ENCODE measurements around the gene MARS1.

The MARS1 gene

GRCh38 chr12:57471661-57472060 lies 16.2 kb upstream of the MARS1 start:
- no peak for DNase-seq (ENCODE audit: low read depth in 2 of 2)

- DNase-seq (ENCODE audit: low read depth in 2 of 2), result no peak
Measured at GRCh38 chr12:57472391-57472790, 15.5 kb upstream of the MARS1 start.

DNA sequence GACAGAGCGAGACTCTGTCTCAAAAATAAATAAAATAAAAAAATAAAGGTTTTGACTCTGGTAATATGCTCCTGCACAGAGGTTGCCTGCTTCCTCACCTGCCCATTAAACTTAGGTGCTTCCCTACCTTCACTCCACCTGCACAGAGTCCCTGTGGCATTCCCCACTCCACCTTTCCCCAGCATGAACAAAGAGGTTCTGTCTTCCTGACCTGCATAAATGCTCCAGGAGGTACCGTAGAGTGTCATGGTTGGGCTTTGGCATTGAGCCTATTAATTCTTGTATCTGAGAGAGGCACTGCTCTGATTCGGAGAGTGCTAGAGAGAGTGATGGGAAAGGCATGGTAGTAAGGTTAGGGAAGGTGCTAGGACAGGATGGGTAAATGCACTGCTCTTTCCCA lies 14.5 kb upstream of the MARS1 start:
- no peak for DNase-seq (ENCODE audit: low read depth in 2 of 2)

DNA sequence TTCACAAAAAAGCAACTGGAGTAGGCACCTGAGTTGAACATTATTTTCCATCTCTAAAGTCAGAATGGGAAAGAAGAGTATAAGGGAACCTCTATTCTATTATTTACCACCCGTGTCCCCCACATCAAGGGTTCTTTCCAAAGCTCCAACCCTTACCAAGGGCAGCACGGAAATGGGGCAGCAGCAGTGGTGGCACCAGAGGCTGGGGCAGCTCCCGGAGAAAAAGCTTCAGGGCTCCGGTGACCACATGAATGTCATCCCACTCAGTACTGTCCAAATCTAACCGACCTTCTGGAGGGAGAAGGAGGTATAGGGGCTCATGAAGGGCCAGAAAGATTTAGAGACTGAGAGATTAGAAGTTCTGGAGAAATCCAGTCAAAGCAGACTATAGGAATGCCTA lies 14.0 kb upstream of the MARS1 start:
- no peak for DNase-seq (ENCODE audit: low read depth in 2 of 2)

GRCh38 chr12:57474430-57474829 lies 13.4 kb upstream of the MARS1 start:
- no peak for DNase-seq (ENCODE audit: low read depth in 2 of 2)

GRCh38 chr12:57474862-57475261 lies 13.0 kb upstream of the MARS1 start:
- no peak for DNase-seq (ENCODE audit: low read depth in 2 of 2)

- no peak for DNase-seq (ENCODE audit: low read depth in 2 of 2)
Measured at GRCh38 chr12:57475271-57476161, 12.4 kb upstream of the MARS1 start.

- peak; percentile 72 to 75 for DNase-seq (ENCODE audit: low read depth in 2 of 2)
Measured at GRCh38 chr12:57476162-57476992, 11.5 kb upstream of the MARS1 start.

- DNase-seq (ENCODE audit: low read depth in 2 of 2), result no peak
Measured at GRCh38 chr12:57476993-57477709, 10.7 kb upstream of the MARS1 start.

- DNase-seq (ENCODE audit: low read depth in 2 of 2), result no peak
Measured at GRCh38 chr12:57477710-57478681, 9.9 kb upstream of the MARS1 start.

- DNase-seq (ENCODE audit: low read depth in 2 of 2), result no peak
Measured at GRCh38 chr12:57479043-57479375, 8.9 kb upstream of the MARS1 start.

DNA sequence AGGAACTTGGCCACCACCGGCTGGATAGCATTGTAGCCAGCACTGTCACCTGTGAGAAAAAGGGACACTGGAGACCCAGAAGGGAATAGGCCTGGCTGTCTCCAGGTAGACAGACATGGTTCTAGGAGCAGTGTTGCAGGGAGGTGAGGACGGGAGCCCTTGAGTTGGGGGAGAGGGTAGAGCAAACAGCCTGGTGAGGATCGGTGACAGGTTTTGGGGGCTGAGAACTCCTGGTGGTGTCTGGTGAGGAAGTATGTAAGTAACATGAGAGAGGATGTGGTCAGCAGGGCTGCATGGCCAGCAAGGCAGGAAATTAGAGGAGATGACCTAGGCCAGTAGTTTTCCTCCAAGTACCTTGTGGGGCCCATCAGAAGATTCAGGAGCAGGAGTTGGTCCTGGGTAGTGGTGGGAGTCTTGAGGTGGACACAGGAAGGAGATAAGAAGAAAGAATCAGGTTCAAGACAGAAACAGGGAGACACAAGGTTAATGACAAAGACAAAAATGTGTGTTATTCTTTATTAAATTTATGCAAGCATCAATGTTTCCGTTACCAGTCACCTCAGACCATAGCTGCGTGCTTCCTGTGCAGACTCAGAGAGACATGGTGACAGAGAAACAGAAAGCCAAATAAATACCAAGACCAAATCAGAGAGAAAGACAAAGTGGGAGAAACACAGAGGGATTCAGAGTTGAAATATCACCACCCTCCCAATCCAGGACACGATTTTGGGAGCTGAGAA lies 8.3 kb upstream of the MARS1 start, which contains the start of gene ARHGAP9:
ARHGAP9 (minus strand) TSS at position 491 of the 740 bp plus-strand sequence; CDS start at position 31, 460 bp downstream.
- no peak for DNase-seq (ENCODE audit: low read depth in 2 of 2)

DNA sequence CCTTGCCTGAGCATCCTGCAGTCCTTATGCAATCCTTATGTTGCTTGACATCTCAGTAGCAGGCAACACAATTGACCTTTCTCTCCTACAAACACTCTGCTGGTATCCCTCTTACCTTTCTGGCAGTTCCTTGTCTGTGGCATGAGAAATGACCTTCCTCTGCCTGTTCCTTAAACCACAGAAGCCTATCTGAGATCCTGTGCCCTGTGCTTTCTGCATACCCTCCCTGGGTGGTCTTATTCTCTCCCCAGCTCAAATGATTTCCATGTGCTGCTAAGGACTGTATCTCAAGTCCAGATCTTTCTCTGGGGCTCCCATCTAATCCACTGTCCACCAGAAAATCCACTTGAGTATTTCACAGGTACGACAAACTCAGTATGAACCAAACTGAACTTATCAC lies 6.2 kb upstream of the MARS1 start:
- DNase-seq (ENCODE audit: low read depth in 2 of 2), result no peak

DNA sequence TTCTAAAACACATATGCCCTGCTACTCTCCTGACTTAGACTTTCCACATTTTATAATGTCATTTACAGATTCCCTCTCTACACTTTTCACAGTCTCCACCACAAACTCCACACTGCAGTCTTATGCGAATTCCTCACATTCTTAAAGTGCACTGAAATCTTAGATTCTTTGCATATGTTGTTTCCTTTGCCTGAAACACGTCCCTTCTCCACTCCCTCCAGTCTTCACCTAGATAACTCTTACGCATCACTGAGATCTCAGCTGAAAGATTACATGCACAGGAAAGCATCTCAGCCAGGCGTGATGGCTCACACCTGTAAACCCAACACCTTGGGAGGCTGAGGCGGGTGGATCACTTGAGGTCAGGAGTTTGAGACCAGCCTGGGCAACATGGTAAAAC lies 4.4 kb upstream of the MARS1 start:
- DNase-seq (ENCODE audit: low read depth in 2 of 2), result no peak

- no peak for DNase-seq (ENCODE audit: low read depth in 2 of 2)
Measured at GRCh38 chr12:57485695-57486094, 2.2 kb upstream of the MARS1 start.

- no peak for DNase-seq (ENCODE audit: low read depth in 2 of 2)
Measured at GRCh38 chr12:57487055-57487596, 742 bp upstream of the MARS1 start.

DNA sequence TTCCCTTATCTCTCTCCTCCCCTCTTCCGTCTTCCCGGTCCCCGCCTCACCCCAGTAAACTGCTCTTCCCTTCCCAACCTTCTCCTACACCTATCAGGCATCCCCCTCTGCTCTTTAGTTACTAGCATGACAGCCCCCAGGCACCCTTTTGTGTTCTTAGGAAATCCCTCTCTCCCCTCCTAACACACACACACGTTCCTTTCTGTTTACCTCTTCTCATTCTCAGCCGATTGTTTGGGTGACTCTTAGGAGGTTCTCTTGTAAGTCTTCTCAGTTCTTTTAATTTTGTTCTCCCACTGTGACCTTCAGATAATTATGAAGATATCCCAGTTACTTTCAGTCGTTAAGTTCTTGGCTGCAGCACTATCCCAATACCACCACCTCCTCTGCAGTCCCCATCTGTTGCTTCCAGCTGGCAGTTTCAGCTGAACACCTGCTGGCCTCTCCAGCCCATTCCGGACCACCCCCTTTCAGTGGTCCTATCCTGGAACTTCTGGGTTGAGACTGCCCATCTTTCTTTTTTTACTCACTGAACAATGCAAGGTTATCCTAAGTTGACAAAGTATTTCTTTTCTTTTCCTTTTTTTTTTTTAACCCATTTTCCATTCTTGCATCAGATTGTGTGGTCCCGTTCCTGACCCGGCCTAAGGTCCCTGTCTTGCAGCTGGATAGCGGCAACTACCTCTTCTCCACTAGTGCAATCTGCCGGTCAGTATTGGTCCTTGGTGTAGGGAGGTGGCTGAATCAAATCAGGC lies 711 bp downstream of the MARS1 start:
- no peak for DNase-seq (ENCODE audit: low read depth in 2 of 2)

GRCh38 chr12:57489157-57489641 lies 1.3 kb downstream of the MARS1 start:
- no peak for DNase-seq (ENCODE audit: low read depth in 2 of 2)

GRCh38 chr12:57490126-57490525 lies 2.3 kb downstream of the MARS1 start:
- no peak for DNase-seq (ENCODE audit: low read depth in 2 of 2)
